ENCODE measurements around the gene RXRG. TPM values are rescaled to one million over a fixed set of nuclear protein-coding genes. Genes with fewer than 3 reads are reported as not detected.

RXRG gene
- total RNA-seq, 6 donors from 2014 or later, result 2.3 to 6.1 (median 3.4) TPM; not detected in 2

GRCh38 chr1:165474196-165474595 is 29.3 kb upstream of the RXRG start:
- Histone ChIP-seq H3K27me3 (no peaks in the 10 kb centered on the region), H3K36me3 (no peaks in the 10 kb centered on the region), H3K4me3 (no peak overlapping the region), H3K27ac (no peak overlapping the region), H3K4me1 (no peaks in the 10 kb centered on the region), H3K9me3 (no peaks in the 10 kb centered on the region)
- DNase-seq (no peak), ATAC-seq (ENCODE audit: low FRiP score in 2 of 2) (no peak)
- 71 to 82% methylated on average over 2 of the region's 2 CpGs for WGBS, 2 donors
- TF ChIP-seq EP300 (IDR thresholded peaks at IDR 0.05) (no peak), POLR2AphosphoS5 (IDR thresholded peaks at IDR 0.05) (no peak), CTCF (IDR thresholded peaks at IDR 0.05) (no peak), POLR2A (IDR thresholded peaks at IDR 0.05) (no peak)

GRCh38 chr1:165473081-165473480 is 28.2 kb upstream of the RXRG start:
- 86 to 97% methylated on average over 4 of the region's 4 CpGs for whole genome bisulfite sequencing, 2 donors
- no peak for TF ChIP-seq POLR2A (IDR thresholded peaks at IDR 0.05)
- no peak for TF ChIP-seq EP300 (IDR thresholded peaks at IDR 0.05)
- TF ChIP-seq CTCF (IDR thresholded peaks at IDR 0.05), result no peak
- no peak for TF ChIP-seq POLR2AphosphoS5 (IDR thresholded peaks at IDR 0.05)
- H3K27me3 ChIP-seq, result no peaks in the 10 kb centered on the region

GRCh38 chr1:165468726-165469249 is 23.9 kb upstream of the RXRG start:
- no peaks in the 10 kb centered on the region for H3K36me3 ChIP-seq
- H3K4me1 ChIP-seq, result no peaks in the 10 kb centered on the region
- ATAC-seq (ENCODE audit: low FRiP score in 2 of 2) (no peak), DNase-seq (no peak)
- H3K4me3 ChIP-seq, result no peak overlapping the region
- H3K9me3 ChIP-seq, result no peaks in the 10 kb centered on the region
- H3K27me3 ChIP-seq, result no peaks in the 10 kb centered on the region
- no peak overlapping the region for H3K27ac ChIP-seq
- TF ChIP-seq POLR2AphosphoS5 (IDR thresholded peaks at IDR 0.05), result no peak
- no peak for TF ChIP-seq CTCF (IDR thresholded peaks at IDR 0.05)
- no peak for TF ChIP-seq POLR2A (IDR thresholded peaks at IDR 0.05)
- no peak for TF ChIP-seq EP300 (IDR thresholded peaks at IDR 0.05)
- WGBS, 2 donors, result 92 to 96% methylated on average over 6 of the region's 6 CpGs

More at GRCh38 chr1:165473081-165473480, 28.2 kb upstream of the RXRG start:
- DNase-seq (no peak), ATAC-seq (ENCODE audit: low FRiP score in 2 of 2) (no peak)
- Histone ChIP-seq H3K9me3 (no peaks in the 10 kb centered on the region), H3K4me1 (no peaks in the 10 kb centered on the region), H3K4me3 (no peak overlapping the region), H3K27ac (no peak overlapping the region), H3K36me3 (no peaks in the 10 kb centered on the region)

- TF ChIP-seq EP300 (IDR thresholded peaks at IDR 0.05), result no peak
- no peak for TF ChIP-seq POLR2A (IDR thresholded peaks at IDR 0.05)
- TF ChIP-seq CTCF (IDR thresholded peaks at IDR 0.05), result no peak
- no peak for TF ChIP-seq POLR2AphosphoS5 (IDR thresholded peaks at IDR 0.05)
- no peak for ATAC-seq (ENCODE audit: low FRiP score in 2 of 2)
These were observed 23.3 kb upstream of the RXRG start for GRCh38 chr1:165468253-165468652.

GRCh38 chr1:165467706-165468105 is 22.8 kb upstream of the RXRG start:
- H3K4me1 ChIP-seq, result no peaks in the 10 kb centered on the region
- TF ChIP-seq POLR2AphosphoS5 (IDR thresholded peaks at IDR 0.05) (no peak), POLR2A (IDR thresholded peaks at IDR 0.05) (no peak), EP300 (IDR thresholded peaks at IDR 0.05) (no peak), CTCF (IDR thresholded peaks at IDR 0.05) (no peak)
- no peak overlapping the region for H3K4me3 ChIP-seq
- H3K27me3 ChIP-seq, result no peaks in the 10 kb centered on the region
- no peaks in the 10 kb centered on the region for H3K36me3 ChIP-seq
- WGBS, 2 donors, result 83 to 85% methylated on average over 7 of the region's 7 CpGs
- no peak for ATAC-seq (ENCODE audit: low FRiP score in 2 of 2)
- DNase-seq, result no peak
- H3K9me3 ChIP-seq, result no peaks in the 10 kb centered on the region
- H3K27ac ChIP-seq, result no peak overlapping the region

More at GRCh38 chr1:165468253-165468652, 23.3 kb upstream of the RXRG start:
- WGBS, 2 donors, result 84 to 86% methylated on average over 2 of the region's 2 CpGs
- Histone ChIP-seq H3K27ac (no peak overlapping the region), H3K36me3 (no peaks in the 10 kb centered on the region), H3K27me3 (no peaks in the 10 kb centered on the region), H3K4me3 (no peak overlapping the region), H3K4me1 (no peaks in the 10 kb centered on the region), H3K9me3 (no peaks in the 10 kb centered on the region)
- no peak for DNase-seq
